ENCODE data around the gene SERPINH1. TPM values are rescaled to one million over a fixed set of nuclear protein-coding genes. Genes with fewer than 3 reads are reported as not detected.
A peak's percentile ranks its signal among the peaks of the same experiment; 100 is the strongest.

The SERPINH1 gene
- total RNA-seq, result 211 and 279 TPM in 2 replicates

DNA sequence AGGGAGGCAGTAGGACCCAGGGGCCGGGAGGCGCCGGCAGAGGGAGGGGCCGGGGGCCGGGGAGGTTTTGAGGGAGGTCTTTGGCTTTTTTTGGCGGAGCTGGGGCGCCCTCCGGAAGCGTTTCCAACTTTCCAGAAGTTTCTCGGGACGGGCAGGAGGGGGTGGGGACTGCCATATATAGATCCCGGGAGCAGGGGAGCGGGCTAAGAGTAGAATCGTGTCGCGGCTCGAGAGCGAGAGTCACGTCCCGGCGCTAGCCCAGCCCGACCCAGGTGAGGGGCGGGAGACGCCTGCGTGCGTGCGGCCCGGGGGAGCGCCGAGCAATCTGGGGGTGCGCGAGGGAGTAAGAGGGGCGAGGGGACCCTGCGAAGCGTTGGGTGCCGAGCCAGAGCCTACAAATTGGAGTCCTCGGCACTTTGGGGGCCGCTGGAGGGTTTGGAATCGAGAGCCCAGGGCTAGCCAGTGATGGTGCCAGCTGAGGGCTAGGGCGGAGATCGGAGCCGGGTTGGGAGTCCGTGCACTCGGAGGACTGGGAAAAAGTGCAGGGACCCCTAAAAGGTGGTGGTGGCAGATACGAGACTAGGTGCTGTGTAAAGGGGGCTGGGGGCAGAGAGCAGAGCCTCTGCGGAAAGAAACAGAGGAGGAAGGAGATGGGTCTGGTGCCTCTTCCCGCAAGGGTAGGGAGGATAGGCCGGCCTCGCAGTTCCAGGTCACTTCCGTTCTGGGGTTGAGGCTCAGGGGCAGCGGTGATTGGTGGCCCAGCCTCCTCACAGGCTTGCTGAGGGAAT, at the start of gene SERPINH1:
Gene SERPINH1 (plus strand): TSS at position 206 of the 788 bp plus-strand sequence. CDS start 4,097 bp downstream, outside the sequence.
- peak; percentile 70 to 81 for DNase-seq (ENCODE audit: low read depth in 2 of 2)

DNA sequence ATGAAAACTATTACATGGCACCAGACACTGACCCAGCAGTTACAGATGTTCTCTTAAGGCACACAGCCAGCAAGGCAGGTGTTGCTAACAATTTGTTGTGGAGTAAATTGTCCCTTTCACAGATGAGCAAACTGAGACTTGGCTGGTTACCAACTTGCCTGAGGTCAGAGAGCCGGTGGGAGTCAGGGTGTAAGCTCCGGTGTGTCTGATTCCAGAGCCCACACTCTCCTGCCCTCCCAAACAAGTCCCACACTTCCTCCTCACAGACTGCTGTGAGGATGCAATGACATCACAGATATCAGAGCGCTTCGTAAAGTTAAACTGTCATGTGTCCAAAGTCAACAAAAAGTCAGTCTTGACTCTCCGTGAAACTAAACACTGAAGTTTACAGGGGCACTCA, 48.8 kb upstream of the SERPINH1 start:
- DNase-seq (ENCODE audit: low read depth in 2 of 2), result peak; percentile 49 to 54

DNA sequence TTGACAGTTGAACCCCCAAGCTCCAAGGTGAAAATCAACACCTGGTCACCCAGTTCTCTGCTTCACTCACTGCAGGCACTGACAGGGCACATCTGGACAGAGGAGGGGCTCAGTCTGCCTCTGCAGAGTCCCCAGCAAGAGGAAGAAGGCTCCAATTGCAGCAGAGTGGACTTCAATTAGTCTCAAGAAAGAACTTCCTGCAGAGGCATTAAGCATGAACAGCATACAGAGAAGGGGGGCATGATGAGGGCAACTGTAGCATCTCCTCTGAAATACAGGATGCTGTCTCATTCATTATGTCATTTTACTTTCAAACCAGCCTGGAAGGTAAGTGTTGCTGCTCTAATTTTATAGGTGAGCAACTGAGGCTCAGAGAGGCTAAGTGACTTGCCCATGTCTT, 47.5 kb upstream of the SERPINH1 start:
- no peak for DNase-seq (ENCODE audit: low read depth in 2 of 2)

DNA sequence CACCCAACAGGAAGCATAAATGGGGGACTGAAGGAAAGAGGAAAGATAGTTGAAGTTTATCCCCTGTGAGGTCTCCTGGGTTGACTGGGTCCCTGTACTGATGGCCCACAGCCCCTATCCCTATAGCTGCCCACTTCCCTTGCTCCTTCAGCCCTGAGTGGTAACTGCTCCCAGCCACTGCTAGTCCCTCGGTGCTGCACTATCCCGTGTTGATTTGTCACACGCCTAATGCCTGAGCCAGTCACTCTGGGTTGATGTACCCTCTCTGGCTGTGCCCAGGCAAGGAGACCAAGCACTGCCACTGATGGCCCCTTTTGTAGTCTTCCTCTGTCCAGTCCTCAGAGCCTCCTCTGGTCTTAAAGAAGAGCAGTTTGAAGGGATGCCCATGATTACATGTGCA, 45.9 kb upstream of the SERPINH1 start:
- DNase-seq (ENCODE audit: low read depth in 2 of 2), result no peak

DNA sequence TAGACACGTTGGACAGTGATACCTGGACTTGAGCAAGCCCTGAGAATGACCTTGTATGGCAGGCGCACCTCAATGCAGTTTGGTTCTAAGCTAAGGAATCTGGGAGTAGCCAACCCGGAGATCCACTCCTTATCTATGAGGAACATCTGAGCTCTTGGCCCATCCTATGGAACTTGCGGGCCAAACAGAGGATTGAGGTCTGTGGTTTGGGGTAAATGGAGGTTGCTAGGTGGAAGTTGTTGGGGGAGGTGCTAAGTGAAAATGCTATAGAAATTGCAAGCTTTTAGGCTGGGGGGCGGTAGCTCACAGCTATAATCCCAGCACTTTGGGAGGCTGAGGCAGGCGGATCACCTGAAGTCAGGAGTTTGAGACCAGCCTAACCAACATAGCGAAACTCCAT, 45.2 kb upstream of the SERPINH1 start:
- DNase-seq (ENCODE audit: low read depth in 2 of 2), result no peak

DNA sequence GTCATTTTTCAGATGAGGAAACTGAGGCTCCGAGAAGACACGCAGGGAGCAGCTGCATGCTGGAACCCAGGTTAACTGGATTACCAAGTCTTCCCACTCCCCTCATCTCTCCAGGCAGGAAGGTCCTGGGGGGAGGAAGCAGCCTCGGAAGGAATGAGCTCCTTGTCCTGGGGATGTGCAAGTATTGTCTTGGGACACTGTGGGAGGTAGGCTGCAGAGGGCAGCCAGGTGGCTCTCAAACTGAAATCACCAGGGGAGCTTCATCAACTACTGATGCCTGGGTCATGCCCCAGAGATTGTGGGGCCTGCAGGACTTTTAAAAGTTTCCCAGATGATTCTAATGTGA, 43.9 kb upstream of the SERPINH1 start:
- DNase-seq (ENCODE audit: low read depth in 2 of 2), result no peak

DNA sequence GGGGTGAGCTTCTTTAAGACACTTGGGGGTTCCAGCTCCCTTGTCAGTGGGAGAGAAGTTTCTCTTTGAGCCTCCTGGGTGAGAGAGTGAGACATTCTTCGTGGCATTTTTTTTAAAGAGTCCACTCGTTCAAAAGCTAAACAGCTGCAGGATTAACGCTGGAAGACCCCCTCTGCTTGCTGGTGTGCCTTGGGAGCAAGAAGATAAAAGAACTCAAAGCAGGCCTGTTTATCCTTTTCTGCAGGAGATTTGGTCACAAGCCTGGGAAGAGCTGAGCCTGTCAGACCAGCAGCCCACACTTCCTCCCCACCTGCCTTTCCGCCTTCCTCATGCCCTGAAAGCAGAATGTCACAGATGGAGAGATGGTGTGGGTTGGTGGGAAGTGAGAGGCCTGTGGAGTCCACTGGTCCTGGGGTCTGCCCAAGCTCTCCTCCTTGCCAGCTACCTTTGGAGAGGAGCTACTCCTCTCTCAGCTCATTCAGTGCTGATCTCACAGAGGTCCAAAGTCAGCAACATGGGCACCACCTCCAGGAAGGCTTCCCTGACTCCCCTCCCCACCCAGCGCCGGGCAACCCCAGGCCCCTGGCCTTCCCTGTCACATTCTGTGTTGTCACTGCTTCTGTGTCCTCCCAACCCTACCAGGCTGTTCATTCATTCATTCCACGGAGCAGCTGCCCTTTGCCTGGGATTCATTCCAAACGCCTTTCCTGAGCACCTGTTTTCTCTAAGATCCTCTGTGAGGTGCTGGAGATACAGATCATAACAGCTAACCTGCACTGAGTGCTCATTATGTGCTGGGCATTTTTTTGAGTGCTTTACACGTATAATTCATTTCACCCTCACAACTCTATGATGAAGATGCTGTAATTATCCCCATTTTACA, 43.0 kb upstream of the SERPINH1 start:
- no peak for DNase-seq (ENCODE audit: low read depth in 2 of 2)

DNA sequence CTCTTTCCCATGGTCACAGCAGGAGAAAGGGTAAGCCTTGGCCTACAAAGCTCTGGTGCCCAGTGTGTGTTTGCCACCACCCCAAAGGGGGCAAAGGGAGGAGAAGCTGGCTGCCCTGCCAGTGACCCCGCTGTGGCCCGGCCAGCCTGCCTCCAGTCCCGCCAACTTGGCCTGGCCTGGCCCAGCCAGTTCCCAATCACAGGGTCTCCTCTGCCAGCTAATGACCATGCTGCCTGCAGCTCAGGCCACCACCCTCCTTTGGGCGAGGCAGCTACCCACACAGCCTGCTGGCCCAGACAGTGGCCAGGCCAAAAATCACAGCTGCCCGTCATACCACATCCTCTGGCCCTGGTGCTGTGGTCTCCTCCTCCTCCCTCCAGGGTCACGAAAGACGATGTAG, 41.4 kb upstream of the SERPINH1 start:
- no peak for DNase-seq (ENCODE audit: low read depth in 2 of 2)

DNA sequence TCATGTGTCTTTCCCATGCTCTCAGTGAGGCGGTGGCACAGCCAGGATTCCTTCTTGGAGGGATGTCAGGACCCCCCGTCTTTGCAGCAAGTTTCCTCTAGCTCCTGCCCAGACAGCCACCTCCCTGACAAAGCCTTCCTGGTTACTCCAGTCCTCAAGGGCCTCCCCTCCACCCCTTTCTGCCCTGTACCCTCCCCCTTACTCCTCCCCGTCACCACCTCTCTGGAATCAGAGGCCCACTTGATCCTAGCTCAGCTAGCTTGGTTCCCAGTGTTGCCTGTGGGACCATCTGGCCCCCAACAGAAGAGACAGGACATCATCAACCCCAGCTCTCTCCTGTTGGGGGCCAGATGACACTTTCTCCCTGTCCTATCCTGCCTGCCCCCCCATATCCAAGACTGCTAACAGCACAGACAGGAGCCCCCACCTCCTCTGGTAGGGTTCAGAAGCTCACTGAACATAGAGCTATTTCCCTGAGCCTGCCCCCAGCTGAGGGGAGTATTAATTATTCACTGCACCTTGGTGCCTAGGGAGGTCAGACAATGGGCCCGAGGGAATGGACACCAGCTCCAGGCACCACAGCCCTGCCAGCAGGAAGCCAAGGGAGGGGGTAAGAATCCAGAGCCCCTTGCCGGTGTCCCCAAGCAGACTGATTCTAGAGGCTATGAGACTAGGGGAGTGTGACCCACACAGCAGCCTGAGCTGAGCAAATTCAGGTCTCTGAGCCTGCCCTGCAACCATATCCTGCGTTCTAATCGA, 39.6 kb upstream of the SERPINH1 start:
- DNase-seq (ENCODE audit: low read depth in 2 of 2), result no peak

DNA sequence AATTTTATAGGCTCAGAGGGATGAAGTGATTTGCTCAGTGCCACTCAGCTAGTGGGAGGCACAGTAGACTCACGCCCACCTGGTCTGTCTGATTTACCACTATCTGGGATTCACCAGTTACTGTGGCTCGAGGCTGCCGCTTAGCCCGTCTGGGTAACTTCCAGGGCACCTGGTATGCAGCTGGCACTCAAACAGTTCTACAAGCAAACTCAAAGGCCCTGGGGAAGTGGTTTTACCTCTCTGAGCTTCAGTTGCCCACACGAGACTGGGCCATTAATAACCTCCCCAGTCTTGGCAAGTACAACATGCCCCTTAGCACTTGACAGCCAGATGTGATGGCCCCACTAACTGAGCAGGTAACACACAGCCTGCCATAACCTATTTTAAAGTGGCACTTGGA, 38.9 kb upstream of the SERPINH1 start:
- no peak for DNase-seq (ENCODE audit: low read depth in 2 of 2)

DNA sequence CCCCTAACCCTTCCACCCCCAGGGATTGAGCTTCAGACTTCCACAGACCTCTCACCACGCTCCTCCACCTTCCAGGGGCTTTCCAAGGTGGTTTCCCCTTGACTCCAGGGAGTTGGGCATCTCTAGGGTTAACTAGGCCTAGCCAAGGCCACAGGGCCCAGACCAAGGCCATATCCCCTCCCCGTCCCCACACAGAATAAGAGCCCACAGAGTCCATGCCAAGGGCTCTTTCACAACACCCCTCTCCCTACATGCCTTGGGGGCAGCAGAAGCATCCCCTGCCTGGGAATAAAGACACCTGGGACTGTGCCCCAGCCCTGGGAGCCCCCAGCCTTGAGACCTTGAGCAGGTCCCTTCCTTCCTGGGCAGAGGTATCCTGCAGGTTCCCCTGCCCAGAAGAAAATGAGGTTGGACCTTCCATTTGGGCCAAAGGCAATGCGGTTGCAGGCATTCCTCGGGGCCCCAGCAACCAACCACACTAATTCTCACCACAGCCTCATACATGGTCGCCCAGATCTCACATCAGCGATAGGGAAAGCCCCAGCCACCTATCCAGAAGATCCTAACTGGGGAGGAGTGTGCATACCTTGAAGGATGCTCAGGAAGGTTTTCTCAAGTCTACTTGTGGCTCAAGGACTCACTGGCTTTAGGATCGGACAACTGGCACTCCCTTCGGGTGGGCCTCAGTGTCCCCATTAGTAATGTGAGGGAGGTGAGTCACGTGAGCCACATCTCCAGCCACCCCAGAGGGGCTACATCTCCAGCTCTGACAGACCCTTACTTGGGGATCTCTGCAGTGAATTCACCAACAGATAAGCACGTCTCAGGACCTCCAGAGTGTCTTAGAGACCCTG, 38.0 kb upstream of the SERPINH1 start:
- DNase-seq (ENCODE audit: low read depth in 2 of 2), result no peak

DNA sequence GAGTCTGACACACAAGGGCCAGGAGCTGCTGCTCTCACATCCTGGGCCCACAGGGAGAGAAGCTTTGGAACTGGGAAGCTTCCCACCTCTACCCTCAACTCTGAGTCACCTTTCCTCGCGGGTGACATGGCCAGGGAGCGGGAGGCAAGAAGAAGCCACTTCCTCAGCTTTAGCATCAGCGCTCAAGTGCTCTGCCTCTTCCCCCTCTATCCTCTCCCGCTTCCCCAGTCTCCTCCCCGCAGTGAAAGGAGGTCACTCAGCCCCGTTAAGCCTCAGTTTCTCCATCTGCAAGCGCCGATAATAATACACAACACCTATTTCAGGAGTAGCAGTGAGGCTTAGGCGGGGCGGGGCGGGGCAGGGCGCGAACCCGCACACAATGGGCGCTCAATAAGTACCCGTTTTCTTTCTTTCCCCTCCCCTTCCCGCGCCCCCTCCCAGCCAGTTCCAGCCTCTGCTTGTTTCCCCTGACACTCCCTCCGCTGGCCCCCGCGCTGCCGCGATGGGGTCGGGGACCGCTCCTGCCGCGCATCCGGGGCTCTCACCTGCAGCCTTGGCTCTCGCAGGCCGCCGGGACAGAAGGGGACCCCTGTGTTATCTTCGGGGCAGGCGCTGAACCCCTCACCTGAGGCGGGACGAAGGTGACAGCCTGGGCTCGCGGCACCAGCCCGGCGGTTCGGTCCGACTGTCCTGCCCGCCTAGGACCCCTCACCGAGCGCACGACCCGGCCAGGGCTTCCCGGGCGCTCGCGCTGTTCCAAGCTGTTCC, 37.2 kb upstream of the SERPINH1 start:
- peak; percentile 25 to 29 for DNase-seq (ENCODE audit: low read depth in 2 of 2)

DNA sequence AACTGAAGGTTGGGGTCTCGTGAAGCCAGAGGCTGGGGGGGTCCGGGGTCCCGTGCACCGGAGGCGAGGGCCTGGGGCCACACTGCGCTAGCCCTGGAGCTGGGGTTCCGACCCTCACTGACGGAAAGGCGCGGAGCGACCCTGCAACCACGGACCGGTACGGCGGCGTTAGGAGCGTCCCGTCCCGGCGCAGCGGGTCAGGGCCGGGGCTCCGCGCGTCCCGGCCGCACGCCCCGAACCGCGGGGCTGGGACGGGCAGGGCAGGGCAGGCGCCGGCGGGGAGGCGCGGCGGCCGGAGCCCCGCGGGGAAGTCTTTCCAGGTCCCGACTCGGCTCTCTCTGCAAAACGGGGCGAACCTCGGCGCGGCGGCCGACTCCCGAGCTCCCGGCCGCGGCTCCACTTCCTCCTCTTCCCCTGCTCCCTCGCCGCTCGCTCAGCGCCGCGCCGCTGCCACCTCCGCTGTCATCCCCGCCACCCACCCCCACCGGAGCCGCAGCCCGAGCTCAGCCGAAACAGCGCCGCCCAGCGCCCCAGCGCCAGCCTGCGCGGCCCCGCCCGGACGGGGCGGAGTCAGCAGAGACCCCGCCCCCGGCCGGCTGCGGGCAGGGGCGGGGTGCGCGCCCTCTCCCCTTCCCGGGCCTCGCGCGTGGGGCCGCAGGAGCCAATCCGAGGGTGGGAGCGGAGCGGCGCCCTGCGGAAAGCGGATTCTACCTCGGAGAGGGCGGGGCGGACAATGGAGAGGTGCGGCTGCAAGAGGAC, 36.4 kb upstream of the SERPINH1 start, which contains the start of gene GDPD5:
Gene GDPD5 (minus strand): TSS at position 509 of the 759 bp plus-strand sequence. CDS start 48,206 bp downstream, outside the sequence.
- DNase-seq (ENCODE audit: low read depth in 2 of 2), result peak; percentile 78 to 87

DNA sequence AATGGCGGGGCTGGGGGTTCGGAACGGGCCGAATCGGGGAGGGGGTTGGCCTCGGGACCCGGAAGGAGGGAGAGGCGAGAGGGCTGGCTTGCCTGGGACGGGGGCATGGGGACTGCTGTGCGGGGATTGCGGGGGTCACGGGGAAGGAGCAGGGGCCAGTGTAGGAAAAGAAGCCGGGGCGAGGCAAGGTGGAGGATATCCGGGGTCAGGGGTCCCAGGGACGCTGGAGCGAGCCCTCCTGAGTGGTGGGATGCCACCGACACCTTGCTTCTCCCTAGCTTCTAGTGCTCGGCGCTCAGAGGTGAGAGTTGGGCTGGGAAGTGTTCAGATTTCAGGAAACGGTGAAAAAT, 35.9 kb upstream of the SERPINH1 start:
- no peak for DNase-seq (ENCODE audit: low read depth in 2 of 2)

DNA sequence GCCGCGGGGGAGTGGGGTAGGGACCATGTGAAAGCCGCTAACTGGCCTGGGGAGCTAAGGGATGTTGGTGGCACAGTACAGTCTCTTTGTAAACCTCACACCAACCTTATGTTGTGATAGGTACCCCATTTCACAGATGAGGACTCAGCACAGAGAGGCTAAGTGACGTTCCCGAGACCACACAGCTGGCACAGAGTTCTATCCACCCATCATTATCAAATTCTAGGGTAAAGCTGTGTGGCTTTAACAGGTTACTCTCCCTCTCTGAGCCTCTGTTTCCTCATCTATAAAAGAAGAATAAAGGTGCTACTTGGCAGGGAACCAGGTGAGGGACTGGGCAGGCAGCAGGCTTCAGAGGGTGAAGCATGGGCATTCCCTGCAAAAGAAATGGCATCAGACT, 34.9 kb upstream of the SERPINH1 start:
- no peak for DNase-seq (ENCODE audit: low read depth in 2 of 2)

DNA sequence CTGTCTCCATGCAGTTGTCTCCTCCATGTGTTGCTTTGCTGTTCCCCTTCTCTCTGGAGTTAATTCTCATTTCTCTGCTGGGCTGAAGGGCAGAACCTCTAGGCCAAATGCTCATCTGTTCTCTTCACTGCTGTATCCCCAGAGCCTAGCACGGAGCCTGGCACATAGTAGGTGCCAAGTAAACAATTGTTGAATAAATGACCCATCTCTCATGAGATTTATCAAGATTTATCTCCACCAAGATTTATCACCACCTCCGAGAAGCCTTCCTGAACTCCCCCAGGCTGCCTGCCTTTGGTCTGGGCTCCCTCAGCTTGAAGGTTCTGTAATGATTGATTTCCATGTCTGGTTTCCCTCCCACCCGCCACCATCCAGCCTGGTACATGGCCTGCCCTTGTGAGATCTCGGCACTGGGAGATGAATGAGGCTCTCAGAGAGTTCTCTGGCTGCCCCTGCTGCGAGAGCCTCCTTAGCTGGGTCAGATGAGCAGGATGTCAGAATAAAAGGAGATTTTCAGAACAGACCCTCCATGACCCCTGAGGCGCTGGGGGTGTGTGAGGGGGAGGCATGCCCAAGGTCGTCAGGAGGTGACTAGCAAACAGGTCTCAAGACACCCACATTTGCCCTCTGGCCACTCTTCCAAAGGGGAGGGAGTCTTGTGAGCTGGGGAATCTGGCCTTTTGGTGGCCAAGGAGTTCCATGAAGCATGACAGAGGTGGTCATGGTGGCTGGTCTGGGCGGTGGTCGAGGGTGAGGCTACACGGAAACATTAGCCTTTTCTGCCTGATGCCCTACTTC, 33.9 kb upstream of the SERPINH1 start:
- no peak for DNase-seq (ENCODE audit: low read depth in 2 of 2)

DNA sequence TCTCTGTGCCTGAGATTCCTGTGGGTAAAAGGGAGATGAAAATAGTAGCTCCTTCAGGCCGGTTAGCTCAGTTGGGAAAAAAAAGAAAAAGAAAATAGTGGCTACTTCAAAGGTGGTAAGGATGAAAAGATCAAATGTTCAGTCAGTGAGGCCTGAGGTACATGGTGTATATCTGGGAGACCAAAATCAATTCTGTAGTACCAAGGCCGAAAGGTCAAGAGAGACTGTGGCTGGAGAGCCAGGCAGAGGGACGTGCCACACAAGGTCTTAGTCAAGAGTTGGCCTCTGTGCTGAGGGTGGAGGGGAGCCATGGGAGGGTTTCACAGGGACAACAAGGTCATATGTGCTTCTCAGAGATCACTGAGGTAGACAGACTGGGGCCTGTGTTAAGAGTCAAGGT, 31.5 kb upstream of the SERPINH1 start:
- DNase-seq (ENCODE audit: low read depth in 2 of 2), result no peak

DNA sequence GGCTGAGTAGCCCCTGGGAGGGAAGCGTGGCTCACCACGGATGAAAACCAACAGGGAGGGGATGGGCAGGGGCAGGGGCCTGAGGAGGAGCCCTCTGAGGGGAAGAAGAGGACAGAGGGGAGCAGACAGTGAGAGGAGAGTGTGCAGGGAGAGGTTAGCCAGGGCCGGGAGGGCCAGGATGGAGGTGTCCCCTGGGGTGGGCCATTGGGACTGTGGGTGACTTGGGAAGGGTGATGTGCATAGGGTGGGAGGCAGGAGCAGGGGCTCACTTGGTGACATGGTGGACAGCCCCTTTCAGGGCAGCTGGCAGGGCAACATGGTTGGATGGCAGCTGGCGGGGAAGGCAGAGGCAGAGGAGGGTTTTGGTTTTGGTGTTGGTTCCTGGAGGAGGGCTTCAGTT, 30.7 kb upstream of the SERPINH1 start:
- DNase-seq (ENCODE audit: low read depth in 2 of 2), result no peak
